GM12892 (cell line): ENCODE measurements around the gene RAP1GAP2.
"Not testable (repeated sequence)": the region's sequence is repeated elsewhere in the genome, so short reads cannot be mapped to it uniquely, and the experiment has no call there.

ENCODE experiments used
- DNase-seq: peaks from one replicate; pipeline ENCODE4 v3.0.0; 2011; ENCODE audit not compliant: insufficient read length
- FAIRE-seq: peaks from 2 replicates; lab custom pipeline; 2011; peaks lifted over from hg19 to GRCh38; lab: Jason Lieb, UNC
- POLR2A ChIP-seq: IDR thresholded peaks from 2 replicates; pipeline ENCODE4 v1.6.1; 2011; ENCODE audit warnings: low read depth, low read length, control low read depth
- POLR2AphosphoS5 ChIP-seq: IDR thresholded peaks from 2 replicates; pipeline ENCODE4 v1.6.1; 2011; ENCODE audit warnings: low read depth, low read length, control low read depth
- TAF1 ChIP-seq: IDR thresholded peaks from 2 replicates; pipeline ENCODE4 v1.6.1; 2011; ENCODE audit warnings: low read depth, mild to moderate bottlenecking, control low read depth, low read length, borderline replicate concordance

RAP1GAP2 gene

DNA sequence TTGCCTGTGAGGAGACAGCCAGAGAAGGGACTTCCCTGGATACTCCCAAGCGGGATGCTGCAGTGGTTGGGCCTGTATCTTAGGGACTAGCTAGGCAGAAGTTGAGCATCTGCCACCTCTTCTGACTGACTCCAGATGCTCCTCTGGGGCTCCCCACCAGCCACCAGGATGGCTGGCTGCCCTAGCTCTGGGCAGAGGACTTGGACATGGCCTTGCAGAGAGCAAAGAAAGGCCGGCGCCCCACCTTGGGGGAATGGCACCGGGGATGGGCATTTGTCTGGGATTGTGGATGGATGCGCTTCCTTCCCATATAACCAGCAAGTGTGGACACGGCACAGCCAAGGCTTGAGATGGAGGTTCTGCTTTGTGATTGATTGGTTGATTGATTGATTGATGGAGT, 198.2 kb downstream of the RAP1GAP2 start:
- FAIRE-seq: no peak
- DNase-seq: no peak
- no peak for TF ChIP-seq POLR2A
- TF ChIP-seq POLR2AphosphoS5: no peak
- TF ChIP-seq TAF1: no peak

DNA sequence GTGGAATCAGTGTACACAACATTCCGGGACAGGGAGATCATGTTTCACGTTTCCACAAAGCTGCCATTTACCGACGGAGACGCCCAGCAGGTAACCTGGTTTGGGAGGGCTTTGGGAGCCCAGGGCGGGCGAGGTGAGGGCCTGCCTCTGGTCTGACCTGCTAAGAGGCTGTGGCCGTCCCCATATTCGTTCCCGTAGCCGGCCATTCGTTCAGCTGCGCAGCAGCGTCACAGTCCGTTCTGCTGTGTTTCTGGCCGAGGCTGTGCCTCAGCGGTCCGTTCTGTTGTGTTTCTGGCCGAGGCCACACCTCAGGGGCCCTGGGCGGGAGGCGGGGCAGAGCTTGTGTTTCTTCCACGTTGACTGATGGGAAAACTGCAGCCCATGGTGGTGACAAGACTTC, 199.1 kb downstream of the RAP1GAP2 start:
- TF ChIP-seq TAF1 (no peak), POLR2AphosphoS5 (no peak), POLR2A (no peak)
- FAIRE-seq: no peak
- no peak for DNase-seq

DNA sequence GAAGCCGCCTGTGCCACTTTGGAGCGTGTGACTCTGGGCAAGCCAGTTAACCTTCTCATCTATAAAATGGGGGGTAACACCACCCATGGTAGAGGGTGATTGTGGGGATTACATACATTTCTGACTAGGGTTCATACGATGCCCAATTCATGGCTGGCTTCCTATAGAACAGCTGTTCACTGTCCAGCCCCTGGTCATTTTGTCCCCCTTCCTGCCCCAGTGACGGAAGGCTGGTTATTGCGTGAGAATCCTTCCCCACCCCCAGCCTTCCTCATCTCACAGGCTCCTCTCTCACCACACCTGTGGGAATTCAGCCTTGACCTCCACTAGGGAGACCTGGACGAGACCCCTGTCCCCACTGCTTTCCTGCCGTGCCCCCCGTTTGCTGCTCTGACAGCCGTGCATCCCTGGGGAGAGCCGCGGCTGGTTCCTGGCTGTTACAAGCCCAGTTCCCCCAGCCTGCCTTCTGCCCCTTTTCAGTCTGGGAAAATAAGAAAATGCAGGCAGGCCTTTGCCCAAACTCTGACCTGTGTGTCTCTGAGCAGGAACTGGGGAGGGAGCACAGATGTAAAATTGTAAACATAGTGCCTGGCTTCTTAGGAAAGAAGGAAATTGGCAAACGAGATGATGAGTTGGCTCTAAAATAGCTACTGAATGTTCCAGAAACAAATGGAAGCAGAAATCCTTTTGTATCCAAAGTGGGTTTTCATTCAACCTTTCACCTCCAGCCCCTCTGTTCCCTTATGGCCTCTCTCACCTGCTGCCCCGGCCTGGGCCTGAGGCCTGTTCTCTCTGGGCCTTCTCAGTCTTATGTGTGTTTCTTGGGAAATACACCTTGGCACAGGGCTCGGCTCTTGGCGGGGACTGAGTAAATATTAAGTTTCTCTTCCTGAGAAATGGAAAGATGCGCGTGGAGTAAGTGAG, 199.9 kb downstream of the RAP1GAP2 start:
- FAIRE-seq (no peak), DNase-seq (no peak)
- TF ChIP-seq POLR2AphosphoS5: no peak
- no peak for TF ChIP-seq TAF1
- TF ChIP-seq POLR2A: no peak

DNA sequence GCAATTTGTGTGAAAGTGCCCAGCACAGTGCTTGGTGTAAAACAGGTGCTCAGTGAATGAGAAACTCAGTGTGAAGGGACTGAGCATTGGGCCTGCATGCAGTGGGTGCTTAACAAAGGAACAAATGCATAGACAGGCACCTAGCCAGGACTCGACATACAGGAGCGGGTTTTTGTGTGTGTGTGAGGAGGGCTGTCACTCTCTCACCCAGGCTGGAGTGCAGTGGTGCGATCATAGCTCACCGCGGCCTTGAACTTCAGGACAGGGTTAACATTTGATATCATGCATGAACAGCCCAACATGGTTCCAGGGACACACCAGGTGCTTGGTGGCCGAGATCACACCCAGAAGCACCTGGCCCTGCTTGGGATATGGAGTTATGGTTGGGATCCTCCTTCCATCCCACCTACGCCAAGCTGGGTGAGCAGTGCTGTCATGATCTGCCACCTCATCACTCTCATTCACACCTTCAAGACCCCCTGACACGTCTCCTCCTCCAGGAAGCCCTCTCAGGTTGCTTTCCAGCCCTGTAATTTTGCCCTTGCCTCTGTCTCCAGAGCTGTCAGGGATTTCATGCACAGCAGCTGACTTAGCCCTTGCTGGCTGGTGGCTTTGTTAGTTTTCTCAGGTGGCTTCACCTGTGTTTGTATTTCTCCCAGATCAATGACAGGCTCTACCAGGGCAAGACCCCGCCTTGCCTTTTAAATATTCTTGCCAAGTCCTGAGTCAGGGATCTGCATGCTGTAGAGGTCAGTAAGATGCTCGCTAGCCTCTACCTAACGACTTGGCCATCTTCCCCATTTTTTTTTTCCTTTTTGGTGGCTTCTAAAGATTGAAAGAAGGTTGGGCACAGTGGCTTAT, 200.8 kb downstream of the RAP1GAP2 start:
- FAIRE-seq (no peak), DNase-seq (no peak)
- TF ChIP-seq POLR2A (no peak), POLR2AphosphoS5 (no peak), TAF1 (no peak)

DNA sequence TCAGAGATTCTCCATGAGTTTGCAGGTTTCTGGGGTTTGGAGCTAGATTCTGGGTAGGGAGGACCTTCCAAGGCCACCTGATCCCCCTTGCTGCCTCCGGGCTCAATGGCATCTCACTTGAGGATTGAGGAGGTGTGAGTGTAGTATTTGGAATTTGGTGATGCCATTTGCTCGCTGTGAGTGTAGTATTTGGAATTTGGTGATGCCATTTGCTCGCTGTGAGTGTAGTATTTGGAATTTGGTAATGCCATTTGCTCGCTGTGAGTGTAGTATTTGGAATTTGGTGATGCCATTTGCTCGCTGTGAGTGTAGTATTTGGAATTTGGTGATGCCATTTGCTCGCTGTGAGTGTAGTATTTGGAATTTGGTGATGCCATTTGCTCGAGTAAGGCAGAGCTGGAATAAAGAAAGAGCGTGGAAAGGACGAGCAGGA, 202.2 kb downstream of the RAP1GAP2 start:
- DNase-seq, FAIRE-seq: not testable (repeated sequence)

DNA sequence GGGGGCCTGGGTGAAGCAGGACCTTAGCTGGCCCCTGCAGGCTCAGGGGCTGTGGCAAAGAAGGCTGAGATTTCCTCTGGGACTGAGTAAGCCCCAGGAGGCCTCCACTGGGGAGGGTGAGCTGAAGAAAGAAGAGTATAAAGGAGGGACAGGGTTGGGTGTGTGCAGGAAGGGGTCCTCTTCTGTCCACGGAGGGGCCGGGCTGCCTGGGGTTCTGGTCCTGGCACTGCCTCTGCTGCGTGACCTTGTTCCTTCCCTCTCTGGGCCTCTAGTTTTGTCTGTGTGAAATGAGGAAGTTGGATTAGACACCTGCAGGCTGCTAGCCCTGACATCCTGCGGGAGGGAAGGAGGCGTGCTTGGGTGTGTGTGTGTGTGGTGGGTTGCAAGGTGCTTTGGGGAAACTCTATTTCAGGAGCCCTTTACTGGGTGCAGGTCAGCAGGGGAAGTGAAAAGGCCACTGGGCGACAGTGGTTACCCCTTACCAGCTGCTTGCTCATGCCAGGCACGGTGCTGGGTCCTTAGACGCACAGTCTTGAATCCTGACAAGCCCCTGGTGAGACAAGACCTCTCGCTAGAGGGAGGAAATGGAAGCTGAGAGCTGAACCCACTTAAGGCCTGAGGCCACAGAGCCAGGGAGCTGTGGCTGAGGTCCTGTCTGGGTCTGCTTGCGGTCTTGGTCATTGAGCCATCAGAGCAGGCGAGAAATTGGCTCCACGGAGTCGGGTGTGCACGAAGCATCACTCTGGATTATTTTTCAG, 206.5 kb downstream of the RAP1GAP2 start:
- TF ChIP-seq POLR2A: no peak
- FAIRE-seq (peak; percentile 40), DNase-seq (peak; percentile 64)

DNA sequence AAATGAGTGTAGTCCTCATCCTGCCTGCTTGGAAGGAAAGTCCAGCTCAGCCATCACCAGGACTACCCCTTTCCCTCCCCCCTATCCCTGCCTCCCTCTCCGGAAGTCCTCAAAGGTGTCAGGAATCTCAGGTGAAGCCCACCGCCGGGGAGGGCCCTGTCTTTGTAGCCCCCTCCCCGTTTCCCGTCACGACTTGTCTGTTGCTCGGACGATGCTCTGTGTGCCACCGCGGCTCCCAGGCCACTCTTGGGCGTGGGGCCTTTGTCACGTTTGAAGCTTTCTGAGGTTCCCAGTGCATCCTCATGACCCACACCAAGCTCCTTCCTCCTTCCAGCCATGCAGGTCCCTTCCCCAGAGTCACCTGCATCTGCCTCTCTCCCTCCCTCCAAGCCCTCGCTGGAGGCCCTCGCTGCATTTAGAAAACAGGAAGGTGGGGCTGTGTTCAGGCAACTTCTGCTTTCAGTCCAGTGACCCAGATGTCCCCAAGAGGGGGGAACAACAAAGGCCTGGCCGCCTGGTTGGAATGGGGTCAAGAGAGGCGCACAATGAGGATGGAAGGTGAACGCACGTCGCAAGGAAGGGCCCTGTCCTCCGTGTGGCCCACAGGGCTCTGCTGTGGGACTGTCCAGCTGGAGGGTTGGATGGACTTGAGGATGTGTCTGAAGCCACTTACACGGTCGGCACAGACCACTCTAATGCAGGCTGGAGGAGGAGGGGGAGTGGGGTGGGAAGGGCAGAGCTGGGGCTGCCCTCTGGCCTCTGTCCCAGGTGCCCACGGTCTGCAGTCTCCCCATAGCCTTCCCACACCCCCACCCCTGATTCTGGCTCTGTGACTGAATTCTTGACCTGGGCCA, 207.3 kb downstream of the RAP1GAP2 start:
- FAIRE-seq: peak; percentile 84
- TF ChIP-seq POLR2A (no peak), TAF1 (no peak), POLR2AphosphoS5 (no peak)

DNA sequence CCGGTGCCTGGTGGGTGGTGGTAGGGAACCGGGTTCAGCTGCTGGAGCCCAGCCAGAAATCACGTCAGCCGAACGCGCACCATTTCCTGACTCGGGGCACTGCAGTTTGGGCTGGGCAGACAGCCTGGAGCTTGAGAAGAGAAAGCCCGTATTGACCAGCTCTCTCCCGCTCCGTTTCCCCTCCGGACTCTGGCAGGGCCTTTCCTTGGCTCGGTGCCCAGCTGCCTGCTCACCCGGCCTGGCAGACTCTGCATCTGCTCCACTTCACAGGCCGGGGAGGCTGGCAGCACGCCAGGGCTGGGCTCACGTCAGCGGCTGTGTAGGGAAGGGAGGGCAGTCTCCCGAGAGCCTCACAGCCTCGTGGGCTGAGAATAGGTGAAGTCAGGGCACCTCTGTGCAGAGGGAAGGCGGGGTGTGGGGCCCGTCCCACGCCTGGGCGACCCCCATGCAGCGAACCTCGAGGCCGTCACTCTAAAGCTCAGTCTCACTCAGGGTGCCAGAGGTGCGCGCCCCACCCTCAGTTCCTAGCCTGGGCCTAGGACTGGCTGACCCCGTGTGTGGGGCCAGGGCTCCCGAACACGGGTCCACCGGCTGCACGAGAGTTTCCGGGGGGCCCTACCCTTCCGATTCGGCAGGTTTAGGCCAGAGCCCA, 208.0 kb downstream of the RAP1GAP2 start:
- TF ChIP-seq TAF1 (no peak), POLR2A (no peak), POLR2AphosphoS5 (no peak)
- peak; percentile 54 for DNase-seq
- FAIRE-seq: no peak

More for the DNA sequence above, 207.3 kb downstream of the RAP1GAP2 start:
- peak; percentile 51 for DNase-seq

DNA sequence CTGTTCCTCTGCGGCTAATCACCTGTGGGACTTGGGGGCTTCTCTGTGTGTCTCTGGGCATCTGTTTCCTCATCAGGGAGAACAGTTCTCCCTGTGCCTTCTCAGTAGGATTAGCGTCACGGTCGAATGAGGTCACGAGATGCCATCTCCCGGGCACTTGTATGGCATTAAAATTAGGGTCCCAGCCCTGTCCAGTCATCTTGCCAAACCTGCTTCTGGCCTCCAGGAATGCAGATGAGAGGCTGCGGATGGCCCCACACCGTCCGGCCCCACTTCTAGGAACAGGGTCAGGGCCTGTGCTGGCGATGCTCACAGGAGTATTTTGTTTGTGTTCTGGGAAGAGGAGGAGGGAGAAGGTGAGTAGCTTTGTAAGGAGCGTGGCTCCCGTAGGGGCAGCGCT, 208.7 kb downstream of the RAP1GAP2 start:
- no peak for TF ChIP-seq POLR2A
- TF ChIP-seq TAF1: no peak
- TF ChIP-seq POLR2AphosphoS5: no peak
- no peak for FAIRE-seq

DNA sequence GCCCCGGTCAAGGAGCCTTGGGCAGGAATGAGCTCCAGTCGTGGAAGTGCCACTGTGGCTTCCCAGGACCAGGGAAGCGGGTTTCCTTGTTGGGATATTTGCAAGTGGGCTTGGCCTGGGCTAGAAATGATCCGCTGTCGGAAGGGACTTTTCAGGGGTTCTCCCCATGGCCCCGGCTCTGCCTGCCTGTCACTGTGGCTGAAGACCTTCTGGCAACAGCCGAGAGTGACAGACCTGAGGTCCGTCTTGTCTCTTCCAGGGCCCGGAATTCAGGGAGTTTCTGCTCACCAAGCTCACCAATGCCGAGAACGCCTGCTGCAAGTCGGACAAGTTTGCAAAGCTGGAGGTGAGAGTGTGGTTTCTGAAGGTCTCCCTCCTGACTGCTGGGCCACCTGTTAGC, 209.5 kb downstream of the RAP1GAP2 start:
- DNase-seq (no peak), FAIRE-seq (no peak)
- no peak for TF ChIP-seq TAF1
- no peak for TF ChIP-seq POLR2AphosphoS5
- TF ChIP-seq POLR2A: no peak

More for the DNA sequence above, 208.7 kb downstream of the RAP1GAP2 start:
- DNase-seq: no peak
